GM18861 (cell line): ENCODE measurements around the gene CDH22.

Source experiments
- ATAC-seq: cut with Tn5 transposase; IDR thresholded peaks from one replicate; pipeline ENCODE4 v1.9.1; 2021; ENCODE audit not compliant: unreplicated experiment

CDH22 gene

GRCh38 chr20:46243707-46244628, 64.3 kb downstream of the CDH22 start:
- ATAC-seq = no peak

DNA sequence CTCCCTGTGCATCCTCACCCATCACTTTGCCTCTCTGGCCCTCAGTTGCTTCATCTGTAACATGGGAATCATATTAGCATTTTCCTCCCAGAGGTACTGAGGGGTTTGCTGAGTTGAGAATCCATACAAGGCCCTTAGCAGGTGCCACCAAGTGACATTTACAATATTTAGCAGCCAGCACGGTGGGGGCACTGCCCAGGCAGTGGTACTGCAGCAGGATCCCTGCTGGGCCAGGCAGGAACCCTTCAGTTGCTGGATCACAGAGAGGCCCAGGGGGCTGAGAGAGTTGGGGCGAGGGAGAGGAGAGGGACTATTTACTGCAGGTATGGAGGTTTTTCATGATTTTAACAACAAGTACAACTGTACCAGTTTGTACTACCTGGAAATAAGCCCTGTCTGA, 65.9 kb downstream of the CDH22 start:
- ATAC-seq = no peak

- ATAC-seq = no peak
These were observed 67.4 kb downstream of the CDH22 start for GRCh38 chr20:46240881-46241280.

DNA sequence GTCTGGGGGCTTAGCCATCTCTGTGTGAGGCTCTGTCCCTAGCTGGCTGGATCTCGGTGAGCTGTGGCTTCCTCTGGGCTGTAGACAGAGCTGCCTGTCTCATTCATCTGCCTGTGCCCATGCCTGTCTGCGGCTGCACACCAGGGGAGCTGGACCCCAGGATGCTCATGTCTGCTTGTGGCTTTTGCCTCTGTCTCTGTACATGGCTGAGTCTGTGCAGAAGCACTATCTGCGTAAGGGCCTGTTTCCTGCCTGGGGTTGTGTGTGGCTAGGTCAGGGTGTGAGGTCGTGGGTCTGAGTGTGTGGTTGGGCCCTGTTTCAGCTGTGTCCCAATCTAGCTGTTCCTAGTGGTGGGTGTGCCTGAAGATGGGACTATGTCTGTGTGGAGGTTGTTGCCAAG, 68.2 kb downstream of the CDH22 start:
- no peak for ATAC-seq

GRCh38 chr20:46237736-46238135, 70.6 kb downstream of the CDH22 start:
- ATAC-seq = no peak

GRCh38 chr20:46237227-46237626, 71.1 kb downstream of the CDH22 start:
- no peak for ATAC-seq

GRCh38 chr20:46235077-46235476, 73.2 kb downstream of the CDH22 start:
- no peak for ATAC-seq

- no peak for ATAC-seq
These were observed 74.6 kb downstream of the CDH22 start for GRCh38 chr20:46233701-46234100.

- ATAC-seq = no peak
These were observed 75.8 kb downstream of the CDH22 start for GRCh38 chr20:46232539-46232938.

- no peak for ATAC-seq
These were observed 77.5 kb downstream of the CDH22 start for GRCh38 chr20:46230801-46231282.

GRCh38 chr20:46230106-46230491, 78.2 kb downstream of the CDH22 start:
- no peak for ATAC-seq

GRCh38 chr20:46229478-46230105, 78.7 kb downstream of the CDH22 start:
- no peak for ATAC-seq

- ATAC-seq = no peak
These were observed 79.6 kb downstream of the CDH22 start for GRCh38 chr20:46228670-46229069.

GRCh38 chr20:46227272-46227767, 81.0 kb downstream of the CDH22 start:
- ATAC-seq = no peak

- ATAC-seq = no peak
These were observed 81.7 kb downstream of the CDH22 start for GRCh38 chr20:46226602-46227001.

DNA sequence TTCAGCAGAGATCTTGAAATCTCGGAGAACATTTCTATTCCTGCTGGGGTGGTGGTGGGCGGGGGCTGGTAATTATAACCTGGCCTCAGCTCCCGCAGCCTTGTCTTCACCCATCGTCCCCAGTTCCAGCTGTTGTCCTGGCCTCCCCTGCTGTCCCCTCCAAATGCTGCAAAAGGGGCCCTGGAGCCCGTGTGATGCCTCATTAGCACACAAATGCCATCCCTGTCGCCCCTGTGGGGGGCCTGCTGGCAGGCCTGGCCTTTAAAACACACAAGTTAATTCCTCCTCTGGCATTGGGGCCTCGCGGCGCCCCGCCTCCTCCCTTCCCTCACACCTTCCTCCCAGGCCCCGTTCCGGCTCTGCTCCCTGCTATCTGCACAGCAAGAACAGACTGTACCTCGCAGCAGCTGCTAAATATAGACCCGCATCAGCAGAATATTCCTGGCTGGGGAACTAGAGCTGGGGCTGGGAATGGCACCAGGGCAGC, 85.7 kb downstream of the CDH22 start:
- ATAC-seq = no peak

- no peak for ATAC-seq
These were observed 87.0 kb downstream of the CDH22 start for GRCh38 chr20:46221256-46221833.

GRCh38 chr20:46220455-46221207, 87.7 kb downstream of the CDH22 start:
- ATAC-seq = no peak

DNA sequence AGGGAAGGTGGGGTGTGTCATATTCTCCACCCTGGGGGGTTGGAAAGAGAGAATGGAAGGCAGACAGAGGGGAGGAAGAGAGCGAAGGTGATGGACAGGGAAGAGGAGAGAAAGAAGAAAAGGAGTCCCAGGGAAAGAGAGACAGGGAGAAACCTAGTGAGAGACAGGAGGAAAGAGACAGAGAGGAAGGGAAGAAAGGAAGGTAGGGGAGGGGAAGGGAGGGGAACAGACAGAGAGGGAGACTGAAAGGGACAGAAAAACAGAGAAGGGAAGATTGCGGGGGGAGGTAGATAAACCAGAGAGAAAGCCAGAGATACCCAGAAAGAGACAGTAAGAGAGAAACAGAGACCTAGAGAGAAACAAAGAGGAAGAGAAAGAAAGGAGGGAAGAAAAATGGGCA, 88.4 kb downstream of the CDH22 start:
- no peak for ATAC-seq

DNA sequence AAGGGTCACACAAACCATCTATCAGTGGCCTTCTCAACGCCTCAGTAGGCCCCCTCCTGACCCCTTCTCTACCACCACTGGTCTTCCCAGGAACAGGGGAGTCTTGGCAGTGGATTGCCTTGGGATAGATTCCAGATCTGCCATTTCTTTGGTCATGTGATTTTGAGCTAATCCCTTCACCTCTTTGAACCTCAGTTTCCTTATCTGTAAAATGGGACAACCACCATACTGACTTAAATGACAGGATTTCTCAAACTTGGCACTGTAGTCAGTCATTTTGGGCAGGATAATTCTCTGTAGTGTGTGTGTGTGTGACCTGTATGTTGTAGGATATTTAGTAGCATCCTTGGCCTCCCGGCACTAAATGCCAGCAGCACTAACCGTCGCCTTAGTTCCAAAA, 89.1 kb downstream of the CDH22 start:
- ATAC-seq = no peak

GRCh38 chr20:46218656-46219055, 89.6 kb downstream of the CDH22 start:
- no peak for ATAC-seq
